Upper lobe of left lung (tissue), 6 donors: ENCODE measurements around the gene NANOS2. TPM values are rescaled to one million over a fixed set of nuclear protein-coding genes. Genes with fewer than 3 reads are reported as not detected.
A peak's percentile ranks its signal among the peaks of the same experiment; 100 is the strongest.

Experiments used
- ATAC-seq, 2 donors: fragments of 200-7000 bp; cut with Tn5 transposase; one replicate each; pipeline ENCODE4 v1.9.1; 2022; ENCODE audit warnings: mild to moderate bottlenecking in 2 of 2, moderate library complexity in 2 of 2; ENCODE audit not compliant: low FRiP score in 2 of 2
- DNase-seq, 2 donors: peaks; one replicate each; pipeline ENCODE4 v3.0.0-alpha.2; 2019 to 2020
- H3K27ac ChIP-seq, 4 donors: fragments of 200-600 bp; sonication (generic); one replicate each; pipeline ENCODE4 v1.5.1; 2016 to 2019
- H3K27me3 ChIP-seq, 4 donors: fragments of 200-600 bp; sonication (generic); one replicate each; pipeline ENCODE4 v1.5.1; 2017 to 2019
- H3K36me3 ChIP-seq, 4 donors: fragments of 200-600 bp; sonication (generic); one replicate each; pipeline ENCODE4 v1.5.1; 2016 to 2019
- H3K4me1 ChIP-seq, 4 donors: fragments of 200-600 bp; sonication (generic); one replicate each; pipeline ENCODE4 v1.5.1; 2018 to 2019
- H3K4me3 ChIP-seq, 4 donors: fragments of 200-600 bp; sonication (generic); one replicate each; pipeline ENCODE4 v1.5.1; 2017 to 2019; ENCODE audit warnings: mild to moderate bottlenecking in 2 of 4, moderate library complexity in 1 of 4
- H3K9me3 ChIP-seq, 4 donors: fragments of 200-600 bp; sonication (generic); one replicate each; pipeline ENCODE4 v1.5.1; 2018 to 2019
- CTCF ChIP-seq, 6 experiments: fragments of 450-650 bp in 4 of 6; fragments of 200-600 bp in 2 of 6; sonication (generic) in 2 of 6; IDR thresholded peaks; one replicate each; pipeline ENCODE4 v1.5.1; 2016 to 2019; ENCODE audit warnings: antibody characterized with exemption in 6 of 6
- EP300 ChIP-seq, 4 donors: sonication (generic); formaldehyde crosslinking; IDR thresholded peaks; one replicate each; pipeline ENCODE4 v1.5.1; 2017; ENCODE audit warnings: antibody characterized with exemption in 4 of 4, control low read depth in 2 of 4
- POLR2A ChIP-seq, 4 donors: fragments of 450-650 bp; IDR thresholded peaks; one replicate each; pipeline ENCODE4 v1.5.1; 2016 to 2017; ENCODE audit warnings: antibody characterized with exemption in 4 of 4, mild to moderate bottlenecking in 2 of 4
- POLR2AphosphoS5 ChIP-seq, 2 donors: sonication (generic); formaldehyde crosslinking; IDR thresholded peaks; one replicate each; pipeline ENCODE4 v1.5.1; 2017; ENCODE audit warnings: antibody characterized with exemption in 2 of 2
- WGBS, 2 donors: methylation state at CpG; one replicate each; pipeline ENCODE4 v1.1.5; 2017 to 2018; 5-methylcytosine and 5-hydroxymethylcytosine counted together
- total RNA-seq, 6 donors: library from RNA; depleted of rRNA in 4 of 6; stranded (reverse); fragments of >200 nt in 4 of 6; gene quantifications; one replicate each; pipeline versions ENCODE4 v1.1.0 to v1.2.1, GENCODE V29; 2016 to 2021
- donor health status: DM: no; HTN: no; CAD: no; lungs with moderate emphysema.
- donor health status: DM: no; HTN: yes; CAD: no; lungs with severe emphysema.

The NANOS2 gene
- total RNA-seq, 6 donors from 2014 or later = not detected

- peak; percentile 89 to 93 for ATAC-seq
- WGBS, 2 donors = 1% methylated on average over 23 to 41 of the region's 107 CpGs
- Histone ChIP-seq H3K27ac (peak within 1 kb of the TSS; percentile 87 to 92 (median 90)), H3K36me3 (peaks cover 0 to 21% (median 7%) of the 10 kb centered on the region in 4 donors), H3K4me1 (peaks cover 35 to 52% (median 42%) of the 10 kb centered on the region in 4 donors), H3K9me3 (no peaks in the 10 kb centered on the region), H3K27me3 (no peaks in the 10 kb centered on the region), H3K4me3 (peak within 1 kb of the TSS; percentile 72 to 92 (median 82))
- TF ChIP-seq CTCF (IDR thresholded peaks at IDR 0.05) = peak in 5 of 6 experiments; percentile 4 to 33 (median 23)
- no peak for TF ChIP-seq EP300 (IDR thresholded peaks at IDR 0.05)
- peak in 2 of 4 donors; percentile 55 to 77 for TF ChIP-seq POLR2A (IDR thresholded peaks at IDR 0.05)
- TF ChIP-seq POLR2AphosphoS5 (IDR thresholded peaks at IDR 0.05) = peak; percentile 53 to 75
- DNase-seq = peak; percentile 93 to 94
These were observed 28.8 kb downstream of the NANOS2 start, which contains the start of gene IRF2BP1 for GRCh38 chr19:45885556-45886426. Gene IRF2BP1, minus strand, starts transcription at chr19:45886141. Its CDS starts 367 bp downstream, at chr19:45885774.

- Histone ChIP-seq H3K9me3 (no peaks in the 10 kb centered on the region), H3K36me3 (peaks cover 0 to 12% (median 4%) of the 10 kb centered on the region in 4 donors), H3K4me3 (peak overlapping the region; percentile 72 to 92 (median 82)), H3K27me3 (no peaks in the 10 kb centered on the region), H3K27ac (peak overlapping the region; percentile 87 to 92 (median 90)), H3K4me1 (peaks cover 35 to 52% (median 42%) of the 10 kb centered on the region in 4 donors)
- DNase-seq = peak in 1 of 2 donors; percentile 81
- ATAC-seq = no peak
- no peak for TF ChIP-seq POLR2AphosphoS5 (IDR thresholded peaks at IDR 0.05)
- no peak for TF ChIP-seq EP300 (IDR thresholded peaks at IDR 0.05)
- TF ChIP-seq POLR2A (IDR thresholded peaks at IDR 0.05) = no peak
- no peak for TF ChIP-seq CTCF (IDR thresholded peaks at IDR 0.05)
- 65 to 81% methylated on average over 54 to 56 of the region's 72 CpGs for WGBS, 2 donors
These were observed 29.7 kb downstream of the NANOS2 start for GRCh38 chr19:45884682-45885555.

GRCh38 chr19:45883881-45884681 is 30.5 kb downstream of the NANOS2 start:
- Histone ChIP-seq H3K4me3 (peak overlapping the region in 1 of 4 donors; percentile 81), H3K36me3 (peaks cover 0 to 12% (median 4%) of the 10 kb centered on the region in 4 donors), H3K27ac (no peak overlapping the region)

More at GRCh38 chr19:45883881-45884681, 30.5 kb downstream of the NANOS2 start:
- no peaks in the 10 kb centered on the region for H3K27me3 ChIP-seq
- 86 to 92% methylated on average over 15 to 53 of the region's 57 CpGs for WGBS, 2 donors
- DNase-seq (peak in 1 of 2 donors; percentile 87), ATAC-seq (no peak)
- TF ChIP-seq POLR2A (IDR thresholded peaks at IDR 0.05) (no peak), EP300 (IDR thresholded peaks at IDR 0.05) (no peak), CTCF (IDR thresholded peaks at IDR 0.05) (no peak), POLR2AphosphoS5 (IDR thresholded peaks at IDR 0.05) (no peak)
- peaks cover 35 to 52% (median 42%) of the 10 kb centered on the region in 4 donors for H3K4me1 ChIP-seq
- no peaks in the 10 kb centered on the region for H3K9me3 ChIP-seq
